ENCODE data around the gene SYCE3. TPM values are rescaled to one million over a fixed set of nuclear protein-coding genes. Genes with fewer than 3 reads are reported as not detected.
A peak's percentile ranks its signal among the peaks of the same experiment; 100 is the strongest.

SYCE3 gene
- total RNA-seq, 2 experiments from 2014 or later = not detected

DNA sequence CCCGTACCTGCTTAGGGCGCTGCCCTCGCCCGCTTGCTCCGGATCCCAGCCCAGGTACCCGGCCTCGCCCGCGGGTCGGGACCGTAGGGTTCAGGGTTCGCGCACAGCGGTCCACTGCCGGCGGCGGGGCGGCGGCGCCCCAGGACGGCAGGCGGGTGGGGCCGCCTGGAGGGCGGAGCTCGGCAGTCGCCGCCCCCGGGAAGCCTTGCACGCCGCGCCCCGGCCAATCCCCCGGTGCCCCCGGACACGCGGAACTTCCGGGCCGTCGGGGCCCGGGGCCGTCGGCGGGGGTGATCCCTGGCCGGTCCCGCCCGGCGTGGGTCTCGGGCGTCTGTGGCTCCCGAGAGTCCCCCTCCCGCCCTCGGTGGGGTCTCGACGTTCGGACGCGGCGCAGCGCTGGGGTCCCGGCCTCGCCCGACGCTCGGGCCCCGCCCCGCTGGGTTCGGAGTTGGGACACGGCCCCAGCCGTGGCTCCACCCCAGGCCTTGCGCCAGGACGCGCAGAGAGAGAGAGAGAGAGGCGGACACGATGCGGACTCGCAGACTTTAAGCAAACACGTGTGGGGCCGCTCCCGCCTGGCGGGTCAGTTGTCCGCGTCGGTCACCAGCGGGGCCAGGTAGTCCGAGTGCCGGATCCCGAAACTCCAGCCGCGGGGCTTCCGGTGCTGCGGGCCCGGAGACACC, 32.7 kb downstream of the SYCE3 start, which contains the start of gene TYMP:
TYMP (minus strand) TSS at position 116 of the 683 bp plus-strand sequence. CDS start 303 bp downstream, outside the sequence.
- Histone ChIP-seq H4K20me1 (ENCODE audit: insufficient read depth, low read length) (no peaks in the 10 kb centered on the region), H3K36me3 (ENCODE audit: insufficient read depth, low read length) (peaks cover under 1% of the 10 kb centered on the region; the same call in 1 of the 2 replicates), H3K9me3 (ENCODE audit: low read length) (no peaks in the 10 kb centered on the region), H2AFZ (ENCODE audit: low read length) (peak within 1 kb of the TSS; percentile 7; the same call in 1 of the 2 replicates), H3K27ac (ENCODE audit: low read depth, low read length, poor library complexity, severe bottlenecking) (peak within 1 kb of the TSS; percentile 53), H3K9me2 (ENCODE audit: insufficient read depth, low read length) (no peaks in the 10 kb centered on the region), H3K79me2 (ENCODE audit: insufficient read depth, low read depth, low read length) (no peaks in the 10 kb centered on the region), H3K4me3 (ENCODE audit: low read depth, low read length, poor library complexity, severe bottlenecking) (peak within 1 kb of the TSS; percentile 71), H3K4me2 (ENCODE audit: low read length) (peak within 1 kb of the TSS; percentile 92), H3K4me1 (ENCODE audit: insufficient read depth, low read length, poor library complexity, severe bottlenecking) (peaks cover 58% of the 10 kb centered on the region)
- no TSS peak for BruUV-seq (replicated peaks)
- CTCF ChIA-PET (ENCODE audit: unreplicated experiment) = interaction anchor here (1.1 kb wide), 1 partner anchor 10 kb away, joined by 3 read pairs; no protein-coding TSS in a partner anchor
- TF ChIP-seq, protein P1, sequence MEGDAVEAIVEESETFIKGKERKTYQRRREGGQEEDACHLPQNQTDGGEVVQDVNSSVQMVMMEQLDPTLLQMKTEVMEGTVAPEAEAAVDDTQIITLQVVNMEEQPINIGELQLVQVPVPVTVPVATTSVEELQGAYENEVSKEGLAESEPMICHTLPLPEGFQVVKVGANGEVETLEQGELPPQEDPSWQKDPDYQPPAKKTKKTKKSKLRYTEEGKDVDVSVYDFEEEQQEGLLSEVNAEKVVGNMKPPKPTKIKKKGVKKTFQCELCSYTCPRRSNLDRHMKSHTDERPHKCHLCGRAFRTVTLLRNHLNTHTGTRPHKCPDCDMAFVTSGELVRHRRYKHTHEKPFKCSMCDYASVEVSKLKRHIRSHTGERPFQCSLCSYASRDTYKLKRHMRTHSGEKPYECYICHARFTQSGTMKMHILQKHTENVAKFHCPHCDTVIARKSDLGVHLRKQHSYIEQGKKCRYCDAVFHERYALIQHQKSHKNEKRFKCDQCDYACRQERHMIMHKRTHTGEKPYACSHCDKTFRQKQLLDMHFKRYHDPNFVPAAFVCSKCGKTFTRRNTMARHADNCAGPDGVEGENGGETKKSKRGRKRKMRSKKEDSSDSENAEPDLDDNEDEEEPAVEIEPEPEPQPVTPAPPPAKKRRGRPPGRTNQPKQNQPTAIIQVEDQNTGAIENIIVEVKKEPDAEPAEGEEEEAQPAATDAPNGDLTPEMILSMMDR (conservative IDR thresholded peaks at IDR 0.05; ENCODE audit: low read length) = no peak
- TF ChIP-seq EZH2phosphoT487 (IDR thresholded peaks at IDR 0.05; ENCODE audit: borderline replicate concordance, low read depth, low read length) = no peak
- POLR2A ChIA-PET = no interaction called here
- intact Hi-C loops (cut with micrococcal nuclease; ENCODE audit: unreplicated experiment) = loop anchor here (2.0 to 5.0 kb wide), 2 partner anchors 53 to 288 kb away; partner anchors contain the start of gene CHKB
- peak; percentile 78 for DNase-seq (ENCODE audit: low spot score)

DNA sequence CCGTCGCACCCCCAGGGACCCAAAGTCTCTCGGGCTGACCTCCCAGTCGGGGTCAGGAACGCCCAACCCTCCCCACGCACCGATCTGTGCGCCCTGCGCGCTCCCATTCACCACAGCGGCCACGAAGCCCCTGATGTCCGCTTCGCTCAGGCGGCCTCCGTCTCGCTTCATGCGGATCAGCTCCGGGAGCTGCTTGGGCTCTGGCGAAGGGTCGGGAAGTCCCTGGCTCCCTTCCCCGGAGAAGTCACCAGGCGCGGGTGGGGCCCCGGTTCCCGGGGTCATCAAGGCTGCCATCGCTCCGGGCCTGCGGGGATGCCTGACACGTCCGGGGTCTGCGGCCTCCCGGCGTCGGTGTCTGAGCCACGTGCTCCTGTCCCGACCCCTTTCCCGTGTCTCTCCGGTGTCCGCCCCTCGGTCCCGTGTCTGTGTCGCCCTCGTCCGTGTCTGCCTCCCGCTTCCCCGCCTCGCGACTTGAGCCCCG, 33.3 kb downstream of the SYCE3 start:
- intact Hi-C loops (cut with micrococcal nuclease; ENCODE audit: unreplicated experiment) = loop anchor here (5.0 kb wide), 1 partner anchor 287 kb away; no protein-coding TSS in a partner anchor
- CTCF ChIA-PET (ENCODE audit: unreplicated experiment) = interaction anchor here (1.1 kb wide), 1 partner anchor 11 kb away, joined by 3 read pairs; no protein-coding TSS in a partner anchor
- Histone ChIP-seq H3K36me3 (ENCODE audit: insufficient read depth, low read length) (peaks cover 6% of the 10 kb centered on the region), H4K20me1 (ENCODE audit: insufficient read depth, low read length) (no peaks in the 10 kb centered on the region), H3K9me3 (ENCODE audit: low read length) (no peaks in the 10 kb centered on the region), H3K9me2 (ENCODE audit: insufficient read depth, low read length) (no peaks in the 10 kb centered on the region), H3K4me1 (ENCODE audit: insufficient read depth, low read length, poor library complexity, severe bottlenecking) (peaks cover 58% of the 10 kb centered on the region), H3K27ac (ENCODE audit: low read depth, low read length, poor library complexity, severe bottlenecking) (no peak overlapping the region), H3K79me2 (ENCODE audit: insufficient read depth, low read depth, low read length) (peaks cover 1% of the 10 kb centered on the region; the same call in 1 of the 2 replicates), H3K4me3 (ENCODE audit: low read depth, low read length, poor library complexity, severe bottlenecking) (peak overlapping the region; percentile 71), H3K4me2 (ENCODE audit: low read length) (peak overlapping the region; percentile 92), H2AFZ (ENCODE audit: low read length) (no peak overlapping the region)
- no TSS peak for BruUV-seq (replicated peaks)
- POLR2A ChIA-PET = no interaction called here
- TF ChIP-seq, protein P1 (conservative IDR thresholded peaks at IDR 0.05; ENCODE audit: low read length) = no peak
- TF ChIP-seq EZH2phosphoT487 (IDR thresholded peaks at IDR 0.05; ENCODE audit: borderline replicate concordance, low read depth, low read length) = no peak
- no peak for DNase-seq (ENCODE audit: low spot score)

All from OCI-LY7 (cell line).